ENCODE data around the gene ATP11A.

- TF ChIP-seq CTCF (IDR thresholded peaks at IDR 0.05; ENCODE audit: extremely low read depth in 1 of 2, insufficient read depth in 1 of 2, low read depth in 1 of 2, low read length in 2 of 2) (no peak), POLR2AphosphoS5 (IDR thresholded peaks at IDR 0.05; ENCODE audit: insufficient read depth, low read depth, low read length) (no peak), EZH2 (IDR thresholded peaks at IDR 0.05; ENCODE audit: borderline replicate concordance, low read depth, low read length, severe bottlenecking) (no peak), GATA2 (IDR thresholded peaks at IDR 0.05; ENCODE audit: insufficient read depth, insufficient read length, low read depth, low read length) (no peak), POLR2A (IDR thresholded peaks at IDR 0.05; ENCODE audit: low read depth, low read length) (no peak), MAX (IDR thresholded peaks at IDR 0.05; ENCODE audit: insufficient read depth, insufficient read length) (no peak), MYC (IDR thresholded peaks at IDR 0.05; ENCODE audit: low read depth, low read length) (no peak), JUN (IDR thresholded peaks at IDR 0.05; ENCODE audit: borderline replicate concordance, insufficient read depth, insufficient read length, low read depth) (no peak)
Measured at GRCh38 chr13:112699322-112699918, 9.6 kb downstream of the ATP11A start.

Data from endothelial cell of umbilical vein (primary cell).